Measurements from ENCODE around the gene CSF3R.

DNA sequence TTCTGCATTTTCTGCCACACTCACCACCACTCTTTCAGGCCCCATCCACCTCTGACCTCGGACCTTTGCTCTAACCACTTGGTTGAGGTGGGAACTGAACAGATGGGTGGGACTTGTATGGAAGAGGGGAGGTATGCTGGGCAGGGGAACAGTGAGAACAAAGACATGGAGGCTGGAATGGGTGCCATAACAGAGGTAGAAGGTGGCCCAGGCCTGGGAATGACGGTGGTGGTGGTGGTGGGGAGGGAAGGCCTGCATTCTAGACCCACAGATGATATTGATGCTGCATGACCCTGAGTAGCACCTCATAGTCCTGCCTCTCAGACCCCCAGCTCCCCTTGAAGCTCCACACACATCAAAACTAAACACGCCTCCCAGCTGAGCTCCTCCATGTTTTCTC, 5.2 kb upstream of the CSF3R start:
- TF ChIP-seq, protein P1, sequence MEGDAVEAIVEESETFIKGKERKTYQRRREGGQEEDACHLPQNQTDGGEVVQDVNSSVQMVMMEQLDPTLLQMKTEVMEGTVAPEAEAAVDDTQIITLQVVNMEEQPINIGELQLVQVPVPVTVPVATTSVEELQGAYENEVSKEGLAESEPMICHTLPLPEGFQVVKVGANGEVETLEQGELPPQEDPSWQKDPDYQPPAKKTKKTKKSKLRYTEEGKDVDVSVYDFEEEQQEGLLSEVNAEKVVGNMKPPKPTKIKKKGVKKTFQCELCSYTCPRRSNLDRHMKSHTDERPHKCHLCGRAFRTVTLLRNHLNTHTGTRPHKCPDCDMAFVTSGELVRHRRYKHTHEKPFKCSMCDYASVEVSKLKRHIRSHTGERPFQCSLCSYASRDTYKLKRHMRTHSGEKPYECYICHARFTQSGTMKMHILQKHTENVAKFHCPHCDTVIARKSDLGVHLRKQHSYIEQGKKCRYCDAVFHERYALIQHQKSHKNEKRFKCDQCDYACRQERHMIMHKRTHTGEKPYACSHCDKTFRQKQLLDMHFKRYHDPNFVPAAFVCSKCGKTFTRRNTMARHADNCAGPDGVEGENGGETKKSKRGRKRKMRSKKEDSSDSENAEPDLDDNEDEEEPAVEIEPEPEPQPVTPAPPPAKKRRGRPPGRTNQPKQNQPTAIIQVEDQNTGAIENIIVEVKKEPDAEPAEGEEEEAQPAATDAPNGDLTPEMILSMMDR (IDR thresholded peaks at IDR 0.05), result no peak
- TF ChIP-seq POLR2A (IDR thresholded peaks at IDR 0.05) (no peak), POLR2AphosphoS5 (IDR thresholded peaks at IDR 0.05) (no peak)

Measured in stomach (tissue), 4 donors.